GM18502 (cell line): ENCODE measurements around the gene XAF1.
"Not testable (repeated sequence)": the region's sequence is repeated elsewhere in the genome, so short reads cannot be mapped to it uniquely, and the experiment has no call there.

ENCODE experiments used
- ATAC-seq: cut with Tn5 transposase; IDR thresholded peaks from one replicate; pipeline ENCODE4 v1.9.1; 2021; ENCODE audit warnings: mild to moderate bottlenecking; ENCODE audit not compliant: unreplicated experiment, poor library complexity

Gene XAF1

GRCh38 chr17:6753006-6753445, 2.8 kb upstream of the XAF1 start:
- ATAC-seq, result no peak

- no peak for ATAC-seq
Observed at GRCh38 chr17:6753546-6753945, 2.3 kb upstream of the XAF1 start.

GRCh38 chr17:6755281-6755680, 565 bp upstream of the XAF1 start:
- ATAC-seq, result no peak

GRCh38 chr17:6756425-6757031, 682 bp downstream of the XAF1 start:
- no peak for ATAC-seq

- no peak for ATAC-seq
Observed at GRCh38 chr17:6757747-6758146, 1.9 kb downstream of the XAF1 start.

GRCh38 chr17:6761779-6762178, 5.9 kb downstream of the XAF1 start:
- no peak for ATAC-seq

- no peak for ATAC-seq
Observed at GRCh38 chr17:6768447-6768846, 12.6 kb downstream of the XAF1 start.

- ATAC-seq, result no peak
Observed at GRCh38 chr17:6772016-6772415, 16.2 kb downstream of the XAF1 start.

- ATAC-seq, result not testable (repeated sequence)
Observed at GRCh38 chr17:6774906-6775305, 19.1 kb downstream of the XAF1 start.

- no peak for ATAC-seq
Observed at GRCh38 chr17:6775871-6776405, 20.1 kb downstream of the XAF1 start, which contains the start of gene FBXO39. TSS of gene FBXO39 (plus strand) at chr17:6776215. CDS start at chr17:6779869, 3,654 bp downstream.

- ATAC-seq, result no peak
Observed at GRCh38 chr17:6779411-6779810, 23.6 kb downstream of the XAF1 start.

- ATAC-seq, result no peak
Observed at GRCh38 chr17:6780001-6780400, 24.2 kb downstream of the XAF1 start.

GRCh38 chr17:6780886-6781285, 25.0 kb downstream of the XAF1 start:
- ATAC-seq, result no peak

- ATAC-seq, result no peak
Observed at GRCh38 chr17:6782244-6782643, 26.4 kb downstream of the XAF1 start.

- no peak for ATAC-seq
Observed at GRCh38 chr17:6786618-6787017, 30.8 kb downstream of the XAF1 start.

GRCh38 chr17:6787081-6787693, 31.3 kb downstream of the XAF1 start:
- no peak for ATAC-seq

- ATAC-seq, result no peak
Observed at GRCh38 chr17:6789146-6789545, 33.3 kb downstream of the XAF1 start.

- ATAC-seq, result no peak
Observed at GRCh38 chr17:6793748-6794493, 38.1 kb downstream of the XAF1 start.

- ATAC-seq, result no peak
Observed at GRCh38 chr17:6796017-6796886, 40.4 kb downstream of the XAF1 start.

- ATAC-seq, result no peak
Observed at GRCh38 chr17:6796887-6797490, 41.1 kb downstream of the XAF1 start.
